Liver (tissue), 9 donors: ENCODE results near the gene SMTNL2. TPM values are rescaled to one million over a fixed set of nuclear protein-coding genes. Genes with fewer than 3 reads are reported as not detected.
"Not testable (repeated sequence)": the region's sequence is repeated elsewhere in the genome, so short reads cannot be mapped to it uniquely, and the experiment has no call there.

Experiments used
- DNase-seq: peaks from one replicate; pipeline ENCODE4 v3.0.0-alpha.2; 2017; ENCODE audit warnings: low spot score
- H3K27ac ChIP-seq, 2 donors: one replicate each; pipeline ENCODE4 v1.7.0; 2013; ENCODE audit warnings: inconsistent platforms in 2 of 2, low read length in 2 of 2, control low read depth in 1 of 2, low read depth in 1 of 2, mild to moderate bottlenecking in 1 of 2
- H3K27me3 ChIP-seq, 4 donors: one replicate each; pipeline versions ENCODE4 v1.6.1 to v1.7.0; 2013; ENCODE audit warnings: low read length in 3 of 4, inconsistent platforms in 1 of 4, mild to moderate bottlenecking in 1 of 4, moderate library complexity in 1 of 4; ENCODE audit not compliant: control insufficient read depth in 4 of 4, insufficient read depth in 4 of 4
- H3K36me3 ChIP-seq, 4 donors: one replicate each; pipeline versions ENCODE4 v1.6.1 to v1.7.0; 2013; ENCODE audit warnings: low read length in 3 of 4, mild to moderate bottlenecking in 3 of 4, low read depth in 1 of 4, moderate library complexity in 1 of 4; ENCODE audit not compliant: control insufficient read depth in 4 of 4, insufficient read depth in 3 of 4
- H3K4me1 ChIP-seq, 4 donors: one replicate each; pipeline versions ENCODE4 v1.6.1 to v1.7.0; 2013; ENCODE audit warnings: low read length in 3 of 4, mild to moderate bottlenecking in 3 of 4, moderate library complexity in 1 of 4; ENCODE audit not compliant: control insufficient read depth in 4 of 4, insufficient read depth in 4 of 4
- H3K4me3 ChIP-seq, 3 donors: one replicate each; pipeline versions ENCODE4 v1.6.1 to v1.7.0; 2013; ENCODE audit warnings: low read length in 3 of 3, control low read depth in 1 of 3, low read depth in 1 of 3, mild to moderate bottlenecking in 1 of 3
- H3K9ac ChIP-seq, 2 donors: one replicate each; pipeline ENCODE4 v1.7.0; 2013; ENCODE audit warnings: low read length in 2 of 2, mild to moderate bottlenecking in 2 of 2, moderate library complexity in 2 of 2, control low read depth in 1 of 2, low read depth in 1 of 2
- H3K9me3 ChIP-seq, 4 donors: one replicate each; pipeline versions ENCODE4 v1.6.1 to v1.7.0; 2013; ENCODE audit warnings: low read length in 3 of 4; ENCODE audit not compliant: control insufficient read depth in 4 of 4
- EGR1 ChIP-seq, 2 donors: IDR thresholded peaks; 2 replicates each; pipeline ENCODE4 v1.6.1; 2016 to 2018; ENCODE audit warnings: antibody characterized with exemption in 2 of 2, low read depth in 2 of 2
- FOXA2 ChIP-seq: IDR thresholded peaks from 2 replicates; pipeline ENCODE4 v1.6.1; 2016; ENCODE audit warnings: antibody characterized with exemption
- GABPA ChIP-seq, 2 donors: IDR thresholded peaks in 1 of 2; conservative IDR thresholded peaks in 1 of 2; 2 replicates each; pipeline ENCODE4 v1.6.1; 2016; ENCODE audit warnings: antibody characterized with exemption in 2 of 2, mild to moderate bottlenecking in 1 of 2, moderate library complexity in 1 of 2
- HNF4A ChIP-seq, 2 donors: conservative IDR thresholded peaks; 2 replicates each; pipeline ENCODE4 v1.6.1; 2016; ENCODE audit warnings: antibody characterized with exemption in 2 of 2, mild to moderate bottlenecking in 2 of 2
- HNF4G ChIP-seq: IDR thresholded peaks from 2 replicates; pipeline ENCODE4 v1.6.1; 2016; ENCODE audit warnings: antibody characterized with exemption
- JUND ChIP-seq, 2 donors: IDR thresholded peaks; 2 replicates each; pipeline ENCODE4 v1.6.1; 2016; ENCODE audit warnings: antibody characterized with exemption in 2 of 2
- NR2F2 ChIP-seq: IDR thresholded peaks from 2 replicates; pipeline ENCODE4 v1.6.1; 2016; ENCODE audit warnings: antibody characterized with exemption
- RAD21 ChIP-seq, 2 donors: IDR thresholded peaks; 2 replicates each; pipeline ENCODE4 v1.6.1; 2016; ENCODE audit warnings: antibody characterized with exemption in 2 of 2, mild to moderate bottlenecking in 2 of 2
- RXRA ChIP-seq, 2 donors: IDR thresholded peaks; 2 replicates each; pipeline ENCODE4 v1.6.1; 2017 to 2018; ENCODE audit warnings: antibody characterized with exemption in 2 of 2, mild to moderate bottlenecking in 1 of 2
- TAF1 ChIP-seq: conservative IDR thresholded peaks from 2 replicates; pipeline ENCODE4 v1.6.1; 2016; ENCODE audit warnings: antibody characterized with exemption, mild to moderate bottlenecking
- YY1 ChIP-seq: IDR thresholded peaks from 2 replicates; pipeline ENCODE4 v1.6.1; 2016; ENCODE audit warnings: antibody characterized with exemption, mild to moderate bottlenecking
- WGBS: extraction: QIAGEN DNeasy Blood & Tissue Kit; methylation state at CpG from one replicate; pipeline ENCODE4 v1.1.7; 2013; 5-methylcytosine and 5-hydroxymethylcytosine counted together
- polyA plus RNA-seq, 2 donors: library from polyadenylated mRNA; stranded (reverse) in 1 of 2; unstranded in 1 of 2; fragments of 200-250 nt in 1 of 2; fragments of >200 nt in 1 of 2; fragmentation: Nextera tagmentation in 1 of 2; extraction: Ambion mirVana in 1 of 2; gene quantifications; one replicate each; pipeline versions ENCODE4 v1.2.1 to v1.2.3, GENCODE V29; 2013 to 2015
- total RNA-seq, 2 donors: library from RNA; depleted of rRNA; stranded (reverse); fragments of >200 nt; gene quantifications; one replicate each; pipeline ENCODE4 v1.2.3, GENCODE V29; 2014
- TF ChIP-seq, protein P1 (sequence below): IDR thresholded peaks from 2 replicates; pipeline ENCODE4 v1.6.1; 2016; ENCODE audit warnings: antibody characterized with exemption
- TF ChIP-seq, protein P2 (sequence below): IDR thresholded peaks from 2 replicates; pipeline ENCODE4 v1.6.1; 2016; ENCODE audit warnings: antibody characterized with exemption
- TF ChIP-seq, protein P3 (sequence below): IDR thresholded peaks from 2 replicates; pipeline ENCODE4 v1.6.1; 2016; ENCODE audit warnings: antibody characterized with exemption, mild to moderate bottlenecking
- TF ChIP-seq, protein P4 (sequence below): fragments of 150-350 bp; IDR thresholded peaks from 2 replicates; pipeline ENCODE4 v1.5.1; 2017; ENCODE audit warnings: improper control_type of control experiment, low read depth, low read length; ENCODE audit not compliant: missing input control
- donor health status: healthy.
- donor health status: healthy.
- donor health status: healthy.
- donor health status: healthy.
- donor health status: healthy.

Gene SMTNL2
- total and polyA plus RNA-seq, 4 donors, result 0.13 to 0.29 TPM; not detected in 2

DNA sequence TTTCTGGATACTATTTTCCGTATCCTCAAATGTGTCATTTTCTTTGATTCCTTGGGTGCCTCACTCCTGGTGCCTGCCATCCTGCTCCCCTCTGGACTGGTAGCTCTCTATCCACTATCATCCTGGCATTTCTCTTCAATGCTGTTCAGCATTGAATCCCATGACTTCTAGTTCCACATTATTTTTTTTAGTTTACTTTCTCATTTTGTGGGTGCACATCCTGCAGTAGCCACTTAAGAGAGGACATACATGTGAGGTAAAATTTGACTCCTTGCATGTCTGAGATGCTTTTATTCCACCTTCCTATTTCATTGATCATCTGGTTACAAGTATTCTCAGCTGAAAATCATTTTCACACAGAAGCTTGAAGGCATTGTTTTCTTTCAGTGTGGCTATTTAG, 38.0 kb downstream of the SMTNL2 start:
- no peaks in the 10 kb centered on the region for H3K4me1 ChIP-seq
- H3K9ac ChIP-seq, result no peak overlapping the region
- no peak for DNase-seq
- no peak overlapping the region for H3K4me3 ChIP-seq
- H3K27ac ChIP-seq, result no peak overlapping the region
- no peaks in the 10 kb centered on the region for H3K27me3 ChIP-seq
- H3K9me3 ChIP-seq, result no peaks in the 10 kb centered on the region
- no peaks in the 10 kb centered on the region for H3K36me3 ChIP-seq
- WGBS, result 97% methylated on average over 1 of the region's 1 CpG
- TF ChIP-seq RAD21 (IDR thresholded peaks at IDR 0.05) (no peak), NR2F2 (no peak), GABPA (IDR thresholded peaks at IDR 0.05 in 1 of 2, conservative IDR thresholded peaks at IDR 0.05 in 1 of 2) (no peak), HNF4G (no peak), FOXA2 (no peak), EGR1 (IDR thresholded peaks at IDR 0.05; ENCODE audit: low read depth in 2 of 2) (no peak), TAF1 (no peak), JUND (IDR thresholded peaks at IDR 0.05) (no peak), YY1 (no peak), RXRA (IDR thresholded peaks at IDR 0.05) (no peak)
- TF ChIP-seq, protein P1, sequence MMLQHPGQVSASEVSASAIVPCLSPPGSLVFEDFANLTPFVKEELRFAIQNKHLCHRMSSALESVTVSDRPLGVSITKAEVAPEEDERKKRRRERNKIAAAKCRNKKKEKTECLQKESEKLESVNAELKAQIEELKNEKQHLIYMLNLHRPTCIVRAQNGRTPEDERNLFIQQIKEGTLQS, result no peak
- TF ChIP-seq, protein P2, sequence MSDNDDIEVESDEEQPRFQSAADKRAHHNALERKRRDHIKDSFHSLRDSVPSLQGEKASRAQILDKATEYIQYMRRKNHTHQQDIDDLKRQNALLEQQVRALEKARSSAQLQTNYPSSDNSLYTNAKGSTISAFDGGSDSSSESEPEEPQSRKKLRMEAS, result no peak
- TF ChIP-seq, protein P3, sequence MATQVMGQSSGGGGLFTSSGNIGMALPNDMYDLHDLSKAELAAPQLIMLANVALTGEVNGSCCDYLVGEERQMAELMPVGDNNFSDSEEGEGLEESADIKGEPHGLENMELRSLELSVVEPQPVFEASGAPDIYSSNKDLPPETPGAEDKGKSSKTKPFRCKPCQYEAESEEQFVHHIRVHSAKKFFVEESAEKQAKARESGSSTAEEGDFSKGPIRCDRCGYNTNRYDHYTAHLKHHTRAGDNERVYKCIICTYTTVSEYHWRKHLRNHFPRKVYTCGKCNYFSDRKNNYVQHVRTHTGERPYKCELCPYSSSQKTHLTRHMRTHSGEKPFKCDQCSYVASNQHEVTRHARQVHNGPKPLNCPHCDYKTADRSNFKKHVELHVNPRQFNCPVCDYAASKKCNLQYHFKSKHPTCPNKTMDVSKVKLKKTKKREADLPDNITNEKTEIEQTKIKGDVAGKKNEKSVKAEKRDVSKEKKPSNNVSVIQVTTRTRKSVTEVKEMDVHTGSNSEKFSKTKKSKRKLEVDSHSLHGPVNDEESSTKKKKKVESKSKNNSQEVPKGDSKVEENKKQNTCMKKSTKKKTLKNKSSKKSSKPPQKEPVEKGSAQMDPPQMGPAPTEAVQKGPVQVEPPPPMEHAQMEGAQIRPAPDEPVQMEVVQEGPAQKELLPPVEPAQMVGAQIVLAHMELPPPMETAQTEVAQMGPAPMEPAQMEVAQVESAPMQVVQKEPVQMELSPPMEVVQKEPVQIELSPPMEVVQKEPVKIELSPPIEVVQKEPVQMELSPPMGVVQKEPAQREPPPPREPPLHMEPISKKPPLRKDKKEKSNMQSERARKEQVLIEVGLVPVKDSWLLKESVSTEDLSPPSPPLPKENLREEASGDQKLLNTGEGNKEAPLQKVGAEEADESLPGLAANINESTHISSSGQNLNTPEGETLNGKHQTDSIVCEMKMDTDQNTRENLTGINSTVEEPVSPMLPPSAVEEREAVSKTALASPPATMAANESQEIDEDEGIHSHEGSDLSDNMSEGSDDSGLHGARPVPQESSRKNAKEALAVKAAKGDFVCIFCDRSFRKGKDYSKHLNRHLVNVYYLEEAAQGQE, result no peak

DNA sequence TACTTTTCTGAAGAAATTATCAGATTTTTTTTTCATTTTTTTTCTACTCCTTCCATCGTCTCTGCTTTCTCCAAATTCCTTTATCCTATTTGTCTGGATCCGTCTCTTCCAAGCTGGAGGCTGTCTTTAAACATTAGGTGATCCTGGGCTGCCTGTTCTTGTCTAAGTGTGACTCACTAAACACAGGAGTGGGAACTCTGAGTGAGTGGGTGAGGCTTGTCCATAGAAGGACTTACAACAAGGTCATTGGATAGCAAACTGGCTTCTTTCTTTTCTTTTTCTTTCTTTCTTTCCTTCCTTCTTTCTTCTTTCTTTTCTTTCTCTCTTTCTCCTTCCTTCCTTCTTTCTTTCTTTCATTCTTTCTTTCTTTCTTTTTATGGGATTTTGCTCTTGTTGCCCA, 38.9 kb downstream of the SMTNL2 start:
- Histone ChIP-seq H3K27ac (no peak overlapping the region), H3K27me3 (no peaks in the 10 kb centered on the region), H3K9me3 (no peaks in the 10 kb centered on the region), H3K9ac (no peak overlapping the region), H3K36me3 (no peaks in the 10 kb centered on the region), H3K4me1 (no peaks in the 10 kb centered on the region), H3K4me3 (no peak overlapping the region)
- TF ChIP-seq, protein P4, sequence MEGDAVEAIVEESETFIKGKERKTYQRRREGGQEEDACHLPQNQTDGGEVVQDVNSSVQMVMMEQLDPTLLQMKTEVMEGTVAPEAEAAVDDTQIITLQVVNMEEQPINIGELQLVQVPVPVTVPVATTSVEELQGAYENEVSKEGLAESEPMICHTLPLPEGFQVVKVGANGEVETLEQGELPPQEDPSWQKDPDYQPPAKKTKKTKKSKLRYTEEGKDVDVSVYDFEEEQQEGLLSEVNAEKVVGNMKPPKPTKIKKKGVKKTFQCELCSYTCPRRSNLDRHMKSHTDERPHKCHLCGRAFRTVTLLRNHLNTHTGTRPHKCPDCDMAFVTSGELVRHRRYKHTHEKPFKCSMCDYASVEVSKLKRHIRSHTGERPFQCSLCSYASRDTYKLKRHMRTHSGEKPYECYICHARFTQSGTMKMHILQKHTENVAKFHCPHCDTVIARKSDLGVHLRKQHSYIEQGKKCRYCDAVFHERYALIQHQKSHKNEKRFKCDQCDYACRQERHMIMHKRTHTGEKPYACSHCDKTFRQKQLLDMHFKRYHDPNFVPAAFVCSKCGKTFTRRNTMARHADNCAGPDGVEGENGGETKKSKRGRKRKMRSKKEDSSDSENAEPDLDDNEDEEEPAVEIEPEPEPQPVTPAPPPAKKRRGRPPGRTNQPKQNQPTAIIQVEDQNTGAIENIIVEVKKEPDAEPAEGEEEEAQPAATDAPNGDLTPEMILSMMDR, result no peak
- TF ChIP-seq RXRA (IDR thresholded peaks at IDR 0.05) (no peak), YY1 (no peak), HNF4A (conservative IDR thresholded peaks at IDR 0.05) (no peak), JUND (IDR thresholded peaks at IDR 0.05) (no peak), EGR1 (IDR thresholded peaks at IDR 0.05; ENCODE audit: low read depth in 2 of 2) (no peak), NR2F2 (no peak), HNF4G (no peak)
- TF ChIP-seq, protein P3, result no peak
- no peak for DNase-seq
- WGBS, result 81% methylated on average over 2 of the region's 2 CpGs

DNA sequence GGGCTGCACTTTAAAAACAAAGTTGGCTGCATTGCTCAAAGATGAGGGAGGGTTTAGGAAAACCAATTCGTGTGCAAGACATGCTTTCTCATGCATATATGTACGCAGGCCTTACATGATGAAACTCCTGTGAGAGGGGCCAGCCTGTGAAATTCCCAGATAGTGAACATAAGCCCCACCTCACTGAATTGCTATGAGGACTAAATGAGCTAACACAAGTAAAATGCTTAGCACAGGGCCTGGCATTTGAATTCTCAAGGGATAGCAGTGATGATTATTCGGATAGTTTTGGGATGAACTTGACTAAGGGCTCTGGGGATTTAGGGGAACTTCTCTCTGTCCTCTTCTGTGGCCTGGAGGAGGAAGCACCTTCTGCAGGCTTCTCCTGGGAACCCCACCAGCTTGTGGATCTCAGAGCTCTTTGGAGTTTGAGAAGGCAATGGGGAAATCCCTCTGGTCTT, 40.2 kb downstream of the SMTNL2 start:
- H3K27me3 ChIP-seq, H3K4me1 ChIP-seq, H3K9me3 ChIP-seq, DNase-seq, H3K9ac ChIP-seq, H3K36me3 ChIP-seq, H3K4me3 ChIP-seq, H3K27ac ChIP-seq: not testable (repeated sequence)
- WGBS, result 56% methylated on average over 3 of the region's 3 CpGs
